IMR-90 (cell line): ENCODE data around the gene D2HGDH. TPM values are rescaled to one million over a fixed set of nuclear protein-coding genes. Genes with fewer than 3 reads are reported as not detected.

Source experiments
- ATAC-seq: fragments of 200-7000 bp; cut with Tn5 transposase; 2 replicates; pipeline ENCODE4 v1.9.1; 2020; ENCODE audit warnings: low read depth, mild to moderate bottlenecking, moderate library complexity
- BruUV-seq: library from RNA; stranded (reverse); fragments of 400-500 nt; replicated peaks from 2 replicates; lab custom pipeline; 2021; lab: Mats Ljungman, UMichigan
- CTCF ChIA-PET: fragments of 300-600 bp; formaldehyde crosslinking; extraction: SDS; loops from one replicate; lab custom pipeline; 2021; ENCODE audit warnings: antibody characterized with exemption; lab: Yijun Ruan, JAX
- POLR2A ChIA-PET: fragments of 300-600 bp; sonication (Branson Sonifier 250); formaldehyde crosslinking; loops from one replicate; lab custom pipeline; 2022; ENCODE audit warnings: antibody characterized with exemption; ENCODE audit not compliant: unreplicated experiment; lab: Charles Lee
- DNase-seq: peaks from one replicate; pipeline ENCODE4 v3.0.0; 2013
- H2AFZ ChIP-seq: replicated peaks from 2 replicates; pipeline ENCODE3; 2013; ENCODE audit warnings: low read length, mild to moderate bottlenecking; ENCODE audit not compliant: poor library complexity
- H2AK5ac ChIP-seq: 2 replicates; pipeline ENCODE4 v1.6.1; 2013; ENCODE audit warnings: low read depth, low read length, inconsistent platforms
- H2AK9ac ChIP-seq: replicated peaks from 2 replicates; pipeline ENCODE3; 2013; ENCODE audit warnings: mild to moderate bottlenecking, low read depth, low read length, moderate library complexity; ENCODE audit not compliant: poor library complexity
- H2BK120ac ChIP-seq: 2 replicates; pipeline ENCODE4 v1.6.1; 2013; ENCODE audit warnings: low read depth, low read length, inconsistent platforms
- H2BK15ac ChIP-seq: 3 replicates; pipeline ENCODE4 v1.6.1; 2013; ENCODE audit warnings: low read depth, low read length, inconsistent platforms
- H2BK20ac ChIP-seq: 2 replicates; pipeline ENCODE4 v1.6.1; 2013; ENCODE audit warnings: low read depth, mild to moderate bottlenecking, inconsistent platforms, low read length, moderate library complexity
- H2BK5ac ChIP-seq: 2 replicates; pipeline ENCODE4 v1.6.1; 2013; ENCODE audit warnings: mild to moderate bottlenecking, low read depth, low read length, inconsistent platforms; ENCODE audit not compliant: poor library complexity, severe bottlenecking
- H3K14ac ChIP-seq: replicated peaks from 2 replicates; pipeline ENCODE4 v1.6.1; 2013; ENCODE audit warnings: low read depth, low read length, inconsistent platforms
- H3K18ac ChIP-seq: 2 replicates; pipeline ENCODE4 v1.6.1; 2013; ENCODE audit warnings: low read depth, low read length, control low read depth
- H3K23ac ChIP-seq: 2 replicates; pipeline ENCODE4 v1.6.1; 2013; ENCODE audit warnings: low read depth, low read length, inconsistent platforms
- H3K27ac ChIP-seq: 2 replicates; pipeline ENCODE4 v1.5.1; 2013; ENCODE audit warnings: mild to moderate bottlenecking, control low read depth, low read length; ENCODE audit not compliant: insufficient read depth
- H3K27me3 ChIP-seq: 2 replicates; pipeline ENCODE4 v1.6.1; 2013; ENCODE audit warnings: low read length; ENCODE audit not compliant: control insufficient read depth, insufficient read depth
- H3K36me3 ChIP-seq: 2 replicates; pipeline ENCODE4 v1.6.1; 2013; ENCODE audit warnings: low read length, mixed read lengths; ENCODE audit not compliant: control insufficient read depth, insufficient read depth
- H3K4ac ChIP-seq: 2 replicates; pipeline ENCODE4 v1.6.1; 2013; ENCODE audit warnings: low read depth, low read length, inconsistent platforms
- H3K4me1 ChIP-seq: 2 replicates; pipeline ENCODE4 v1.6.1; 2013; ENCODE audit warnings: low read length, mixed read lengths; ENCODE audit not compliant: control insufficient read depth, insufficient read depth
- H3K4me2 ChIP-seq: 2 replicates; pipeline ENCODE4 v1.6.1; 2013; ENCODE audit warnings: low read depth, mild to moderate bottlenecking, control low read depth, low read length, moderate library complexity
- H3K4me3 ChIP-seq: 2 replicates; pipeline ENCODE4 v1.5.1; 2013; ENCODE audit warnings: low read depth, mild to moderate bottlenecking, control low read depth, low read length, moderate library complexity; ENCODE audit not compliant: insufficient read depth
- H3K56ac ChIP-seq: 2 replicates; pipeline ENCODE4 v1.6.1; 2013; ENCODE audit warnings: low read length, inconsistent platforms; ENCODE audit not compliant: insufficient read depth; ENCODE audit errors: extremely low read depth
- H3K79me1 ChIP-seq, 2 experiments: 2 replicates each; pipeline ENCODE4 v1.6.1; 2013; ENCODE audit warnings: low read length in 2 of 2, inconsistent platforms in 1 of 2, low read depth in 1 of 2
- H3K9ac ChIP-seq: 2 replicates; pipeline ENCODE4 v1.6.1; 2013; ENCODE audit warnings: low read depth, low read length, control low read depth
- H3K9me1 ChIP-seq: 2 replicates; pipeline ENCODE4 v1.6.1; 2013; ENCODE audit warnings: low read length, inconsistent platforms; ENCODE audit not compliant: insufficient read depth
- H3K9me3 ChIP-seq: 2 replicates; pipeline ENCODE4 v1.6.1; 2013; ENCODE audit warnings: low read length; ENCODE audit not compliant: control insufficient read depth, insufficient read depth
- H4K20me1 ChIP-seq: 2 replicates; pipeline ENCODE4 v1.6.1; 2013; ENCODE audit warnings: low read length, inconsistent platforms; ENCODE audit not compliant: insufficient read depth
- H4K5ac ChIP-seq: 2 replicates; pipeline ENCODE4 v1.6.1; 2013; ENCODE audit warnings: mild to moderate bottlenecking, low read depth, low read length, control low read depth
- H4K8ac ChIP-seq, 2 experiments: 2 replicates each; pipeline ENCODE4 v1.6.1; 2013; ENCODE audit warnings: low read depth in 2 of 2, low read length in 2 of 2, control low read depth in 1 of 2, inconsistent platforms in 1 of 2
- H4K91ac ChIP-seq: 2 replicates; pipeline ENCODE4 v1.6.1; 2013; ENCODE audit warnings: low read depth, low read length, inconsistent platforms; ENCODE audit not compliant: insufficient read depth
- BHLHE40 ChIP-seq: fragments of 150-350 bp; IDR thresholded peaks from 2 replicates; pipeline ENCODE4 v1.6.1; 2016; ENCODE audit warnings: mild to moderate bottlenecking, low read depth, low read length
- FOS ChIP-seq: fragments of 150-350 bp; IDR thresholded peaks from 2 replicates; pipeline ENCODE4 v1.6.1; 2016; ENCODE audit warnings: low read depth, low read length
- POLR2A ChIP-seq: IDR thresholded peaks from 2 replicates; pipeline ENCODE4 v1.6.1; 2012; ENCODE audit warnings: mild to moderate bottlenecking, low read depth, low read length
- RFX5 ChIP-seq: IDR thresholded peaks from 2 replicates; pipeline ENCODE4 v1.8.0; 2012; ENCODE audit warnings: low read depth, mild to moderate bottlenecking, low read length, moderate library complexity
- WGBS, 2 experiments: methylation state at CpG; one replicate each; pipeline versions ENCODE4 v1.1.5 to v1.1.7; 2013; ENCODE audit warnings: missing lambda C conversion rate in 2 of 2; ENCODE audit not compliant: insufficient read length in 1 of 2; ENCODE audit errors: extremely low coverage in 2 of 2; 5-methylcytosine and 5-hydroxymethylcytosine counted together
- dilution Hi-C: fragments of 300-500 bp; cut with HindIII; formaldehyde crosslinking; loops from one replicate; pipeline ENCODE4 v1.14.3; 2018; ENCODE audit warnings: low sequenced_read_pairs; ENCODE audit not compliant: unreplicated experiment
- in situ Hi-C: fragments of 300-500 bp; cut with MboI; formaldehyde crosslinking; loops from 3 replicates; pipeline ENCODE4 v1.14.3; 2019; ENCODE audit warnings: low sequenced_read_pairs, inconsistent platforms, mixed read lengths
- intact Hi-C: fragments of 100-400 bp; cut with micrococcal nuclease; formaldehyde crosslinking; loops from 2 replicates; pipeline ENCODE4 v1.10.0; 2022
- polyA plus RNA-seq, 3 experiments: library from polyadenylated mRNA; depleted of rRNA; stranded (reverse); fragments of >200 nt; gene quantifications; 2 replicates each; pipeline ENCODE4 v1.2.3, GENCODE V29; 2012; ENCODE audit warnings: low replicate concordance in 1 of 3
- total RNA-seq: library from RNA; depleted of rRNA; stranded (reverse); fragments of >200 nt; gene quantifications from 2 replicates; pipeline ENCODE4 v1.2.3, GENCODE V29; 2012

Gene D2HGDH
- total and polyA plus RNA-seq, 2 of the 4 experiments (the other 2 are of a cell fraction), result 6.3 to 22.1 TPM

GRCh38 chr2:241703032-241703604 is 31.3 kb upstream of the D2HGDH start:
- no peak overlapping the region for H2BK5ac ChIP-seq
- DNase-seq (no peak), ATAC-seq (no peak)
- H4K20me1 ChIP-seq, result peaks cover 16% of the 10 kb centered on the region
- peaks cover 4% of the 10 kb centered on the region; the same call in 1 of the 2 replicates for H3K4me1 ChIP-seq
- peak overlapping the region; percentile 82 for H3K4me2 ChIP-seq
- no peak overlapping the region; the same call in 1 of the 2 replicates for H3K4ac ChIP-seq
- H2BK15ac ChIP-seq, result no peak overlapping the region
- H2AK9ac ChIP-seq, result peak overlapping the region; percentile 83
- no CpG with 5 or more reads among the region's 11 CpGs for WGBS, 2 experiments
- no peak overlapping the region; the same call in 1 of the 2 replicates for H3K27ac ChIP-seq
- peaks cover 9 to 30% of the 10 kb centered on the region in 2 experiments; a peak in 3 of 4 replicates for H3K79me1 ChIP-seq
- H3K4me3 ChIP-seq, result peak overlapping the region; percentile 80
- H4K5ac ChIP-seq, result no peak overlapping the region
- intact Hi-C loops, result loop anchor here (10.0 kb wide), 1 partner anchor 172 kb away; no protein-coding TSS in a partner anchor
- no peak overlapping the region for H2BK120ac ChIP-seq
- H3K56ac ChIP-seq, result no peak overlapping the region
- peaks cover 7% of the 10 kb centered on the region; the same call in 1 of the 2 replicates for H3K9me1 ChIP-seq
- CTCF ChIA-PET, result interaction anchor here (0.7 to 0.9 kb wide), 2 partner anchors 10 to 44 kb away, joined by 3 to 5 read pairs; no protein-coding TSS in a partner anchor
- dilution Hi-C loops, result no loop called here
- no TSS peak for BruUV-seq
- in situ Hi-C loops, result no loop called here
- H2AK5ac ChIP-seq, result peak overlapping the region; percentile 67; the same call in 1 of the 2 replicates
- TF ChIP-seq BHLHE40, result no peak
- no peak for TF ChIP-seq FOS
- no peak for TF ChIP-seq POLR2A
- TF ChIP-seq RFX5, result no peak
- peak overlapping the region; percentile 0; the same call in 1 of the 2 replicates for H3K9ac ChIP-seq
- peaks cover 4% of the 10 kb centered on the region; the same call in 1 of the 2 replicates for H3K9me3 ChIP-seq
- peak overlapping the region; percentile 12; the same call in 1 of the 2 replicates for H4K91ac ChIP-seq
- no peak overlapping the region for H2BK20ac ChIP-seq
- peaks cover 24% of the 10 kb centered on the region for H3K36me3 ChIP-seq
- no peak overlapping the region for H3K18ac ChIP-seq
- H4K8ac ChIP-seq, result no peak overlapping the region; a peak in 1 of 4 replicates
- H3K27me3 ChIP-seq, result no peaks in the 10 kb centered on the region
- peak overlapping the region; percentile 96 for H2AFZ ChIP-seq
- H3K14ac ChIP-seq, result peak overlapping the region; percentile 82; the same call in 1 of the 2 replicates
- POLR2A ChIA-PET, result no interaction called here
- peak overlapping the region; percentile 64 for H3K23ac ChIP-seq
